NCI-H345 (cell line): Measurements from ENCODE around the gene LRCH1.

Experiments used
- DNase-seq: peaks from one replicate; lab custom pipeline; 2025; lab: John Stamatoyannopoulos, UW

Gene LRCH1

DNA sequence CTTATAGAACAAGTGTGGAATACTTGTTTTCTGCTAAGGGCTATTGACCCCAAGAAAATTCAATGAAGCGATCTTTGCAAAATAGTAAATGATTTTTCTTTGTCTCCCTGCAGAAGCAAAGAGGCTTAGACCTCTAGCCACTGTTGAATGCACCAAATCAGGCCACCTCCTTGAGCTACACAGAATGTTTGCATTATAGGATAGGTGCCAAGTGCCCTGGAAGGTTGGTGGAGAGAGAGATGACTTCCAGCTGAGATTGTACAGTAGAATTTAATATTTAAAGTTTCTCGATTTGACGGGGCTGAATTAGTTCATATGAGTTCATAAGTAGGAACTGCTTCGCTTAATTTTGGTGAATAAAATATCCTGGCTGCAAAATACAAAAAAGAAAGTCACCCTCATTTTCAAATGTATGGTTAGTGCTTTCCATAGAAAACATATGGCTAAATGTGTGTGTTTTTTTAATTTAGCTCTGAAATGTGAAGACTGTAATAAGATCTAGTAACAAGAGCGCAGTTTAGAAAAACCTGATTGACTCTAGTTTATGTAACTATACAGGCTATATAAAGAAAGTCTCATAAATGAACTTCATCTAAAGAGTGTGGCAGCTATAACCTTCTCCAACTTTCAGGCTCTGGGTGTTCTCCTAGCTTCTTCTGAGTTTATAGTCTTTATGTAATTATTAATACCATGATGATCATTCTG, 41.6 kb downstream of the LRCH1 start:
- DNase-seq = peak; percentile 13

DNA sequence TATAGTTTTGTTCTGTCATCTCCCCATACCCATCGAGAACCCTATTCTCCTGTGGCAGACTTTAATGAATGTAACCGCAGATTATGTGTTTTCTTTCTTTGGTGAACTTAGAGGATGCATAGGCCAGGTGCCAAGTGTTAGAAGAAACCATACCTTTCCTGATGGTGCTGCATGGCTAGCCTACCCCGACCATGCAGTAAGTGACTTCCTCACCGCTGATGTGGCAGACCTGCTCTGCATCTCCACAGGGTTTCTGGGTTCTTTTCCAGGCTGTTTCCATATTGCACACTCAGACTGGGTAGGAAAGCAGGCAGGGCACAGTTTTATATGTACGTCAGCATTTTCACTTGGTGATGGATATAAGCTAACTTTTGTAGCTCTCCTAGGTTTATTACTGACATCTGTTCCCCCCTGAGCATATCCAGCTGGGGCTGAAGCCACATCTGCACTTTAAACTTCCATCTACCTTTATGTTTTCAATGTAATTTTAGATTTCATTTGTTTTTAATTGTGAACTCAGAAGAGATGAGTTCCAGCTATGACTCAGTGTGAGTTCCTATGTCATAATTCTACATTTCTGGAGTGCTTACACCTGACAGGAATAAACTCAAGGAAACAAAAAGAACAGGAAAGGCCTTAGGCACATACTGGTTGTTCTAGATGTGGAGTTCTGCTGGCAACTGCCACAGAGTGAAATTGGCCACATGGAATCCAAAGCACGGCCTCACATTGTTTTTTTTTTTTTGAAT, 42.3 kb downstream of the LRCH1 start:
- DNase-seq = no peak

DNA sequence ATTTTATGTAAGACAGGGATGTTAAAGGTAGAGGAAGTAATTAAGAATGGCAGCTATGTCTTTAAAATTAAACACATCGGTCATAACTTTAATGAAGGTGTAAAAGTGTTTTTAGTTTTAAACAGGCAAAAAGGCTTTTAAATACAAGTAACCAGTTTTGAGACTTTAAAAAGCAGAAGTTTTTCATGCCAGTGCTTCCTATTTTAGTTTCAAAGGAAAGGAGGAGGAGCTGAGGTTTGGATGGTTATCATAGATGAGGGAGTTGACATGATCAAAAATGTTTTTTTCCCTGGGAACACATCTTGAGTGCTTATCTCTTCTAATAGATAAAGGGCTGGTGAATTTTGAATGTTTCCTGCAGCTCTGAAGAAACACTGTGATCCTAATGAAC, 42.9 kb downstream of the LRCH1 start:
- DNase-seq = no peak

DNA sequence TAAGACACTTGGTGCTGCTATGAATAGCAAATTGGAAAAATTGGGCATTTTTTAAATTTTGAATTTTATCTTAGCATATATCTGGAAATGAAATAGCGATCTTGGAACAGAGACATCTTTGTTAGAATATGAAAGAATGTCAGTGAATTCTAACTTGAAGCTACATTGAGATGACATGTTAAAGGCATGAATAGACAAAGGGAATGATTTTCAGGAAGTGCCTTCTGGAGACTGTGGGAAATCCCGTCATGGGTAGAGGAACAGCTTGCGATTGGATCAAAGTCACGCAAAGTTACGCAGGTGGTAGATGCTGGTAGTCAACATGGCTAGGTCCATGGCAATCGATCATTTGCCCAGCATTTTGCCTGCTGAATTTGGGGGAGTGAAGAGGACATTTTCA, 43.5 kb downstream of the LRCH1 start:
- DNase-seq = no peak

DNA sequence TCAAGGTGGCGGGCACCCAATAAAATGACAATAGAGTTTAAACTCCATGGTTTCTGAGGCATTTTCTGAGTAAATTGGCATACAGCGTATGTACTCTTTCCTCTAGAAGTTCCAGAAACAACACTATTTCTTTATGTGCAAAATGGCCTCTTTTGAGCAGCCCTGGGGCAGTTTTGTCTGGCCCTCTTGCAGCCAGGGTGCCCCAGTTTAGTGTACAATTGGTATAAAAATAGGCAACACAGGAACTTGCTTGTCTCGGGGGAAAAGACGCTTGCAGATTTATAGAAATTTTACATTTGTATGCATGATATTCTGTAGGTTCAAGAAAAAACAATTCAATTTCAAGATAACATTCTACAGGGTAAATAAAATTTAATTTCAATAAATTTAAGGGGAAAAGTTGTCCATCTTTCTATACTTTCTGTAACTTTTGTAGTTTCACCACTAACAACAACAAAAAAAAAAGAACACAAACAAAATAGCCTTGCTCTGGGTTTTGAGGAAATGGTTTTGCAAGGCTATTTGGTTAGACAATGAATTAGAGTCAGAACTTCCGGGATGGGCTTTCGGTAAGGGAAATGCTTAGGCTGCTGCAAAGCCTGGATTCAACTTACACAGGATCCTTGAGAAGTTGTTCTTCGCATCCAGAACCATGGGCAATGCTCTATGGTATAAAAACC, 45.3 kb downstream of the LRCH1 start:
- no peak for DNase-seq

DNA sequence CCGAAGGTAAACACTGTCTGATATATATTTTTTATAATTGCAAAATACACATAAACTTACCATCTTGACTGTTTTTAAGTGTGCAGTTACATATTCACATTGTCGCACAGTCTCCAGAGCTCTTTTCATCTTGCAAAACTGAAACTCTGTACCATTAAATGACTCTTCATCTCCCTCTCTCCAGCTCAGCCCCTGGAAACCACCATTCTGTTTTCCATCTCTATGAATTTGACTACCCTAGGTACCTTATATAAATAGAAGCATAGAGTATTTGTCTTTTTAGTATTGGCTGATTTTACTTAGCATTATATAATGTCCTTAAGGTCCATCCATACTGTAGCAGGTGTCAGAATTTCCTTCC, 45.8 kb downstream of the LRCH1 start:
- DNase-seq = no peak

DNA sequence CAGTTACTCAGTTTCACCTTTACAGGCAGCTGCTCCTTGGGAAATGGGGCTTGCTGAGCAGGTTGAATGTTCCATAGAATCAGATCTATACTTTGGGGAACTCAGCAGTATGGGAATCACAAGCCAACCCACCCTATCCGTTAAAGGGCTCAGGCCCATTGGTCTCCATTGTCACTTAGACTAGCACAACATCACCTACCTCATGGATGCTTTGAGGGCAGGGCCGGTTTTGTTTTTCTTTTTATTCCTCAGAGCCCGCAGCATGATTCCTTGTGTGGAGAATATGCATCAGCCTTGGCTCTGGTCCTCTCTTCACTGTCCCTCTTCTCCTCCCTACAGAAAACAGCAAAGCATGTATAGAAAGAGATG, 48.0 kb downstream of the LRCH1 start:
- no peak for DNase-seq

DNA sequence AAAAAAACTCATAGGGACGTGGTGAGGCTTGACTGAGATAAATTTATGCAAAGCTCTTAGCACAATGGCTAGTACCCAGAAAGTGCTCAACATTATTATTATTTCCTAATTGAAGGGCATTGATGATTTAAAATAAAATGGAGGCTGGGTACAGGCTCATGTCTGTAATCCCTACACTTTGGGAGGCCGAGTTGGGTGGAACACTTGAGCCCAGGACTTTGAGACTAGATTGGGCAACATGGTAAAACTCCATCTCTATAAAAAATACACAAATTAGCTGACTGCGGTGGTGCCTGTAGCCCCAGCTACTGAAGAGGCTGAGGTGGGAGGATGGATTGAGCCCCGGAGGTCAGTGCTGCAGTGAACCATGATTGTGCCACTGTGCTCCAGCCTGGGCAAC, 49.6 kb downstream of the LRCH1 start:
- DNase-seq = no peak

DNA sequence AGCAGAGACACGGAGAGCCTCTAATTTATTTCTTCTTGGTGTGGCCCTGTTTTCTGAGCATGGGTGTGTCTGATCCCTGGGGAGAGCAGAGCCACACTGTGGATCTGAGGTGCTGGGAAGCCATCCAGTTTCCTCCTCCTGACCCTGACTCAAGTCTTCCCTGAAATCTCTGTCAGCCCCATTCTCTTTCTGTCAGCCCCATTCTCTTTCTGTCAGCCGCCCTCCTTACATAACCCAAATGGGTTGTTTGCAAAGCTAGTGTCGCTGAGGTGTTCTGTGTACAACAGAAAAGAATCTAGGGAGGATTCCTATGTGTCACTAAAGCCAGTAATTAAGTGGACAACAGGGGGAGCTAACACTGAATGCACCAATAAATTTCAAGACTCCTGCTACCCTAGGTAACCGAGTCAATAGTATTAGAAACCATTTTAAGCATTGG, 50.2 kb downstream of the LRCH1 start:
- no peak for DNase-seq

DNA sequence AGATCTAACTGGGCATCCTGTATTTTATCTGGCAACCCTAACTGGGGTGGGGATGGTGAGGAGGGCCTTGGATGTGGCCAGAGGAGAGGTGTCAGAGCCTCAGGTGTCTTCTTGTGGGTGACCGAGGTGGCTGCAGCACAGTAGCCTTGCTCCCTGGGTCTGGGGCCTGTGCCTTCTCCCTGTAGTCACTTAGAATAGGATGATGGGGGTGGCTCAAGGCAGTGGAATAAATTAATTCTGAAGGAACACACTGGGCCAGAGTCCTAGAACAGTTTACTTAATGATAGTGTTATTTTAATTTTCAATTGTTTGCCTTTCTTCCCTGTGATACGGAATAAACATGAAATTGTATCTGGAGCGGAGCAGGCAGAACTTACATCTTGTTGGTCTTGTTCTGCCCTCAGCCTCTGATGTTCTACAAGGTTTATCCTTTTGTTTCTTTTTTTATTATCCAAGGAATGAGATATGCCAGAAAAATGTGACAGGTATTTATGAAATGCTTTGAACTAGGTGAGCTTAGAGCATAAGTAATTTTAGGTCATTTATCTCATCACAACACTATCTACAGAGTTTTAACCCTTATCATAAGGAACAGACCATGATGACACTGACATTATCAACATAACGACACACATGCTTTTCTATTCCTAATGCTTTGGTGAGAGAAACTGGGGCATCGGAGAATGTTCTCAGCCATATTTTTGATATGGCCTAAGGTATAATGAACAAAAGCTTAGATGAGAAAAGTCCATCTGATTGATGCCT, 51.4 kb downstream of the LRCH1 start:
- DNase-seq = no peak

DNA sequence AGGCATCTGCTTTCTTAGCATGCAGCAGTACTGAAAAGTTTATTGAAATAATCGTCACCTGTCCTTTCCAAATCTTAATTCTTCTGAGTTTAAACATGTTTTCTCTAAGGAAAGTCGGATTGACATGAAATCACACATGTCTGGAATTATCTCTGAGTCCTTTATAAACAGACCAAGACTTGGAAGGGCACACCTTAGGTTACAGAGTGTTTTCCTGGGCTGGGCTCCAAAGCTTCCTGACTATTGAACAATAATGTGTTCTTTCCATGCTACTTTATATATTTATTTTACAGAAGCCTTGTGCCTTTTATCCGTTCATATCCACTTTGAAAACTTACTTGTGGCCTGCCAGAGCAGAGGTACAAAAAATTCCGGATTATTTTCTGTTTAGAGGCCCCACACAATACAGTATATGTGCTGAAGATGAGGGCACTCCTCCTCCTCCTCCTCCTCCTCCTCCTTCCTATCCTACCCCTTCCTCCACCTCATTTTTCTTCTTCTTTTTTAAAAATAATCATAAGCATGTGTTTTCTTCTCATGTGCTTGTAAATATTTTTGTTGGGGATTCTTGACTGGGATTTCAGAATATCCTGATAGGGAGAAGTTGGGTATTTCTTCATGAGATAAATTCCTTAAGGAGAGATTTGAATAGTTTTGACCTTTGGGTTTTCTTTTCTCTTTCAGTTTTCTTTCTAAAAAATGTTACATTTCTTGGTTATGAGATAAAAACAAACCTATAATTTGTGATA, 52.3 kb downstream of the LRCH1 start:
- DNase-seq = no peak

DNA sequence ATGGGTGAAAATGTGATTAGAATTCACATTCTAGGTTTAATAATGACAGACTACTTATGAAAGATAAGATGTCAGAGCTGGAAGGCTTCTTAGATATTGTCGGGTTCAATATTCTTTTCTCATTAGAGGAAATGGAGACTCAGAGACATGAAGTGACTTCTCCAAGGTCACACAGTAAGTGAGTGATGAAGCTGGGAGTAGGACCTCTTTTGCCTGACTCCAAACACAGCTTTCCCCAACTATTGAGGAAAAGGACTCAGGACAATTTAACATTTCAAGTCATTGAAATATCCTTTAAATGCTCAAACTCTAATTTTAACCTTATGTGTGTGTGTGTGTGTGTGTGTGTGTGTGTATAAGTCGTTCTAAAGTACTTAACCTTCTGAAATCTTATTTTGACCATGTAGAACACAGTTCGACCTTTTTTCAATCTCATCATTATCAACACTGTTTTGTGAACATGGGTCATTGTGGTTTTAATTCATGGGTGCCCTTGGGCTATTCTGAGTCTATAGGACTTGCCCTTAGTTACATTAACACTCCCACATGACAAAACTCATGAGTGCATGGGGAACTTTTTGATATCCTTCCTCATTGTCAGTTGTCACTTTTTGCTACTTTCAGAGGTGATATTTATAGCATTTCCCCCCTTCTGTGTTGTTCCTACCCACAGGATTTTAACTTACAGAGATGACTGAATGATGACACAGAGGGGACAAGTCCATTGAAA, 53.0 kb downstream of the LRCH1 start:
- no peak for DNase-seq

DNA sequence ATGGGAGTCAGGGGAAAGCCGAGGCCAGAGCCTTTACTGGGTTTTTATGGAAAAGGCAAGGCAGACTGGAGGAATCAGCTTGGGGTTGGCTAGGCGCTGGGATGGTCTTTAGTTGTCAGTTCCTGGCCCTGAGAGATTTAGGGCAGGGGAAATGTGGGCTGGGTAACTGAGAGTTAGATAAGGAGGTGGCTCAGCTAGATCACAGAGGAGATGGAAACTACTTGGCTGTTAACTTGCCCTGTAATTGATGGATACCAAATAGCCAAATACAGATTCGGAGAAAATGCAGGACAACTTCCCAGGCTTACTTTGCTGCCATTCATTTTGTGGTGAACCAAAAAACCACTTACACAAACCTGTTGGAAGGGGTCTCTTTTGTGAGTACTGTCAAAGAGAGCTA, 54.0 kb downstream of the LRCH1 start:
- no peak for DNase-seq

DNA sequence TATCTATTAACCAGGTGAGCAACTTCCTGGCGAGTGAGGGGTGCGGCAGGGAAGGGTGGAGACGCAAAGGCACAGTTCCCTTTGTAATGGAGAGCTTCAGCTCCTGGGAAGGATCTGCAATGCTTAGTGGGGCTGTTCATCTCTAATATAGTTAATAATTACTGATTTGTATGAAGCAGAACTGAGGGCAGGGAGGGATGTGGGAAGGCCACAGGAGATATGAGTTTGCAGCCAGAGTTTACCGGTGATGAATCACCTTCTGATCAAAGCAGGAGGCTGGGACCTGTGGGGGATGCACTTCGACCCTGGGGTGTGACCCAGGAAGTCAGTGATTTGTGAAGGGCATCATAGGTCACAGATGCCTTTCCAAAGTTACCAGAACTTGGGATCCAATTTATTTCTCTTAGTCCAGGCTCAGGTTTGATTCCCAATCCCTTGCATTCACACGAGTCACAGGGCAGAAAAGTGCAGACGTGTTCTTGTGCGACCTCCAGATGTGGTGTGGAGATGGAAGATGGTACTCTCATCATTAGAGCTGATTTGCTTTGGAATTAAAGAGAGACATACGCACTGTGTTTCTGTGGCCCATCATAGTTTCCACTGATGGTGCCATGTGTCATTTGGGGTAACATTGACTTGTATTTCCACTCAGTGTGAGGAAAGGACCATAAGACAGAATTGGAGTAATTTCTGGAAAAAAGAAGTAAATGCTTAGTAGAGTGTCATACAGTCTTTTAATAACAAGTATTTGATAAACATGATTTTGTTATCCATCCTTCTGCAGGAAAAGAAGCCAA, 55.0 kb downstream of the LRCH1 start:
- DNase-seq = no peak

DNA sequence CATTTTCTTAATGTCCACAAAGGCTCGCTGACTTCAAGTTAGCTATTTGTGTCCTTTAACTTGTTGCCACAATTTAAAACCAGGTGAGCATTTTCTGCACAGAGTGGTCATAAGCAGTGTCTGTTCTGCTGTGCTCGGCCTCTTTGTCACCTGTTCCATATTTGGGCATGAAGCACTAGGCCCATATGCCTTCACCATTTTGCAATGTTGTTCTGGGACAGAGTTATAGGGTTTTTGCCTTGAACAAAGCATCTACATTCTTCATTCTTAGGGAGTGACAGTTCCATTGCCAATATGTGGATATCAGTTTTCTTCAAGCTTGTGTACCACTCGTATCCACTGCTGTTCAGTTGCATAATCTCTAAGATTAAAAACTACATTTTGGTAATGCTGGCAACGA, 56.1 kb downstream of the LRCH1 start:
- no peak for DNase-seq

DNA sequence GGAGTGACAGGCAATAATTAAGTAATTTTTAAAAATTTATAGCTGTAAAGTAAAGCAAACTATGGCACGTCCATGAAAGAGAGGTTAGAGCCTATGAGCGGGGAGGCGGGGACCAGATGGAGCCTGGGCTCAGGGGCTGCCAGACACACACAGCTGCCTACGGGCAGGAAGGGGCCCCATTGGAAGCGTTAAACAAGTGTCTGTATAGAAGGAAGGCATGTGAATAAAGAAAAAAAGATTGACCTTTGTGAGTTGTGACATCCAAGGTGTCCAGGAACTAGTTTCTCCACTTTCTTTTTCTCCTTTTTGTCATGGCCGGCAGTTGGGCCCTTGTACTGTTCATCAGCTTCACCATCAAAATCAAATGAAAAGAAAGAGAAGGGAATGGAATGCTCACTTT, 56.8 kb downstream of the LRCH1 start:
- no peak for DNase-seq

DNA sequence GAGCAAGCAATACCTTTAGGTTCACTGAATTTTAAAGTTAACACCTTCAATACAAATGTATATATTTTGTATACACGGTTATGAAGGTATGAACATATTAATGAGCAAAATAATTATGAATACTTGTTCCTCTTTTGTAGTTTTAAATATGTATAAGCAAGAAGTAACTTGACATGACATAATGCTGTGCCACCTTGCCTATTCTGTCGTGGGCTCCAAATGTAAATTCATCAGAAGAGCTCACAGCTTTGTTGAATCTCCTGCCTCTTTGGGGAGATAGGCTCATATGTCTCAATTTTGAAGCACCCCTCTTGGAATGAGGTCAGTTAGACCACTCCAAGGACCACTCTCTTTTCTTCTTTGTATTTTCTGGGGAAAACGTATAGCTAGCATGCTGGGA, 59.3 kb downstream of the LRCH1 start:
- no peak for DNase-seq

DNA sequence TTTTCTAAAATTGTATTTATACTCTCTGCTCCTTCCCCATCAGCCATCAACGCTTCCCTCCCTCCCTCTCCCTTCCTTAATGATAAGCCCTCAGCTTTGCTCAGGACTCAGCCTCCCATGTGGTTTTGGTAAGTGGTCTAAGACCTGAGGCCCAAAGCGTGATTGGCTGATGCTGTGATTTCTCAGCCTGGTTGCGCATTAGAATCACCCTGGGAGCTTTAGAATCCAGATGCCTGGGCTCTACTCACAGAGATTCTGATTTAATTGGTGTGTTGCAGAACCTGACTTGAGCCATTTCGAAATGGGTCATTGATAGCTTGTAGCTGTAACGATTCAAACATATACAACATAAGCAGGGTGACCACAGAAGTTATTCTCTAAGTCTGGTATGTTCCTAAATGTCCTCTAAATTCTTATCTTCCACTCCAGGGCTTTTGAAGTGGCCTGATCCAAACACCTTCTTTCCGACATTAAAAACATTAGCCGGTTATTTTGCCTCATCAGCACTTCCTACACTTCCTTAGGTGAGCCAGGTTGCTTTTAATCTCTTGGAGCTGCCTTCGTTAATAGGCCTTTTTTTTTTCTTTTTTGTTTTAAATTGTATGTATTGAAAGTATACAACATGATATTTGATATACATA, 60.6 kb downstream of the LRCH1 start:
- DNase-seq = no peak

DNA sequence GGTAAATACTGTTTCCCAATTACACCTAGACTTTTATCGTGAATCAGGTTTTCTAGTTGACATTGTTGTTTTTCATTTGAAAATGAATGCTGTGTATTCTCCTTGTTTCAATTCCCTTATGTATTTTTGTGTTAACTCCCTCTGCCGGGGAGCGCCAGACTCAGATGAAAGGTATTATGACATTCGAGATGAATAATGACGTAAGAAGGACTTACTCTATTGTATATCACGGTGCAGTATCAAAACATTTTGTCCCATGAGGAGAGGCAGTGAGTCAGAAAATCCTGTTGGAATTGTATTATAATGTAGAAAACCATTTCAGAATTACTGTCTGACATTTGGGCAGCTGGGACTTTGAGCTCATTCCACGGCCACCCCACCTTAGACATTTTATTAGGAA, 61.6 kb downstream of the LRCH1 start:
- no peak for DNase-seq
